A204.1 (cell line): ENCODE results near the gene PSPN.
"Not testable (repeated sequence)": the region's sequence is repeated elsewhere in the genome, so short reads cannot be mapped to it uniquely, and the experiment has no call there.

ENCODE experiments used
- FAIRE-seq: peaks from 2 replicates; lab custom pipeline; 2012; peaks lifted over from hg19 to GRCh38; lab: Jason Lieb, UNC

PSPN gene

DNA sequence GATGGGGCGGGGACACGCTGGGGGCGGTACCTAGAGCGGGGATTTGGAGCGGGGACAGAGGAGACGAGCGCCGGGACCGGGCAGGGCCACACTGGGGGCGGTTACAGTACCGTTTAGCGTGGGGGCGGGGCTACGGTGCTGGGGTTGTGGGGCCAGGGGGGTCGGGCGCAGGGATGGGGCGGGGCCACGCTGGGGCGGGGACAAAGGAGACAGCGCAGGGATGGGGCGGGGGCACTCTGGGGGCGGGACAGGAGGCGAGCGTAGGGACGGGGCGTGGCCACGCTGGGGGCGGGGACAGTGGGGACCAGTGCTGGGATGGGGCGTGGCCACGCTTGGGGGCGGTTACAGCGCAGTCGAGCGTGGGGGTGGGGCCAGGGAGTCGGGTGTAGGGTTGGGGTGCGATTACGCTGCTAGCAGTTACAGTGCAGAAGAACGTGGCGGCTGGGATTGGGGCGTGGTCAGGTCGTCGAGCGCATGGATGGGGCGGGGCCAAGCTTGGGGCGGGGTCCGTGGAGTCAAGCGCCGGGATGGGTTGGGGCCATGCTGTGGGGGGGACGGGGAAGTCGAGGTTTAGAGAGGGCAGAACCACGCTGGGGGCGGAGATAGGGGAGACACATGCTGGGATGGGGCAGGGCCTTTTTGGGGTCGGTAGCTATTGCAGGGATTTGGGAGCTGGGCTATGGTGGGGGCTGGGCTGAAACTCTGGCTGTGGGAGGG, 2.5 kb downstream of the PSPN start:
- FAIRE-seq: peak; percentile 63

DNA sequence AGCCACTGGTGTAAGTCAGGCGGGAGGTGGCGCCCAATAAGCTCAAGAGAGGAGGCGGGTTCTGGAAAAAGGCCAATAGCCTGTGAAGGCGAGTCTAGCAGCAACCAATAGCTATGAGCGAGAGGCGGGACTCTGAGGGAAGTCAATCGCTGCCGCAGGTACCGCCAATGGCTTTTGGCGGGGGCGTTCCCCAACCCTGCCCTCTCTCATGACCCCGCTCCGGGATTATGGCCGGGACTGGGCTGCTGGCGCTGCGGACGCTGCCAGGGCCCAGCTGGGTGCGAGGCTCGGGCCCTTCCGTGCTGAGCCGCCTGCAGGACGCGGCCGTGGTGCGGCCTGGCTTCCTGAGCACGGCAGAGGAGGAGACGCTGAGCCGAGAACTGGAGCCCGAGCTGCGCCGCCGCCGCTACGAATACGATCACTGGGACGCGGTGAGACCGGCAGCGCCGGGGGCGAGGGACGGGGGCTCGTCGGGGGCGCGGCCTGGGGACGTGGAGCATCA, 3.1 kb downstream of the PSPN start, which contains the start of gene ALKBH7:
TSS of gene ALKBH7 (plus strand) at position 201 of the 502 bp plus-strand sequence. CDS start at position 228, 27 bp downstream.
- peak; percentile 99 for FAIRE-seq

DNA sequence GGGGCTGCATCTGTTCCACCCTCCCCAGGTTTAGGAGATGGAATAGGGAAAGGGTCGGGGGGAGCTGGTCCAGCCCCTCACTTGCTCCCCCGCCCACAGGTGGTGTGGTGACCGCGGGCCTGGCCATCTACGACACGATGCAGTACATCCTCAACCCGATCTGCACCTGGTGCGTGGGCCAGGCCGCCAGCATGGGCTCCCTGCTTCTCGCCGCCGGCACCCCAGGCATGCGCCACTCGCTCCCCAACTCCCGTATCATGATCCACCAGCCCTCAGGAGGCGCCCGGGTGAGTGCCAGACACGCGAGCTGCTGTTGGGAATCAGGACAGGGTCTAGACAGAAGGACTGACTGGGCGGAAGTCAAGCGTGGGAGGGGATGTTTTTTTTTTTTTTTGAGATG, 11.4 kb downstream of the PSPN start:
- FAIRE-seq: no peak

GRCh38 chr19:6362351-6362801, 13.4 kb downstream of the PSPN start:
- no peak for FAIRE-seq

GRCh38 chr19:6362027-6362350, 13.7 kb downstream of the PSPN start:
- FAIRE-seq: no peak

DNA sequence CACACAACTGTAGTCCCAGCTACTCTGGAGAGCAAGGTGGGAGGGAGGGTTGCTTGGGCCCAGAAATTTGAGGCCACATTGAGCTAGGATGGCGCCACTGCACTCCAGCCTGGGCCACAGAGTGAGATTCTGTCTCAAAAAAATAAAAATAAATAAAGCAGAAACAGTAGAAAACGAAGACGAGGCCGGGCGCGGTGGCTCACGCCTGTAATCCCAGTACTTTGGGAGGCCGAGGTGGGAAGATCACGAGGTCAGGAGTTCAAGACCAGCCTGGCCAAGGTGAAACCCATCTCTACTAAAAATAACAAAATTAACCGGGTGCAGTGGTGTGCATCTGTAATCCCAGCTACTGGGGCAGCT, 14.9 kb downstream of the PSPN start:
- FAIRE-seq: not testable (repeated sequence)

- FAIRE-seq: not testable (repeated sequence)
Measured at GRCh38 chr19:6360445-6360844, 15.3 kb downstream of the PSPN start.

DNA sequence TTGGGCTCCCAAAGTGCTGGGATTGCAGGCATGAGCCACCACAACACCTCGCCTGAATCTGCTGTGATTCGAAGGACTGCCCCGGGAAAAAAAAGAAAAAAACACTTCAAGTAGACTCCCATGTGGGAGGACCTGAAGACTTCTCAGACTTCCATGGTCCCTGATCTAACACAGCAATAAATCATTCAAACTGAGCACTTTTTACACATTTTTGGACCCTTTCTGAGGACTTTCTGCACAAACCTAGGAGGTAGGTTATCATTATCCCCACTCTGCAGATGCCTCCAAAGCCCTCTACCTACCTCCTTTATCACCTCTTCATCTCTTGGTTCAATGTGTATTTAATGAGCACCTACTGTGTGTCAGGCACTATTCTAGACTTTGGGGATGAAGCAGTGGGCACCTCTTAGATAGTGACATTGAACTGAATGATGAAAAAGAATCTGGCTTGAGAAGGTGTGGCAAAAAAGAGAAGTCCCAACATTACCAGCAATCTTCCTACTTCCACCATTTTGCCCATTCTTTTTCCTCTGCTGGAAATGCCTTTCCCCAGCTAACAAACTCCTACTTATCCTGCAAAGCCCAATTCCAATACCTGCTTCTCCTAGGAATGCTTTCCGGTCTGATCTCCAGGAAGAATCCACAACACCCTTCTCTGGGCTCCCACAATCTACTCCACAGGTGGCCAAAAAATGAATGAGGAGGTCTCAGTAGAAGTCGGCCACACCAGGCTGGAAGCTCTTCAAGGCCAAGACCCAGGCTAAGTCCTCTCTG, 16.0 kb downstream of the PSPN start:
- no peak for FAIRE-seq

DNA sequence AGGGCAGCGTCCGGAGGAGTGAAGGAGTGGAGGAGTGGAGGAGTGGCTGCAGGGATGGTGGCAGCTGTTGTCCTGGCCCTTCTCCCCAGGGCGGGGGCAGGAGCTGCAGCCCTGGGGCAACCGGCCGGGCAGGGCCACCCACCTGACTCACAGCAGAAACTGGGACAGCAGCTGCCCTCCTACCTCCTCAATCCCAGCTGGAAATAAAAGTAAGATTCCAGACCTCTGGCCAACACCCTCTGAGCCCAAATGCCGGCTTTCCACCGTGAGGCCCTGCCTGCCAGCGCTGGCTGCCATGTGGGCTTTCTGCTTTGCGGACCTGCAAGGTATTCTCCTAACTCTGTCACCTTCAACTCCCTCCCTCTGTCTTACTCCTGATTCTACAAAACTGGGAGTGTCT, 17.7 kb downstream of the PSPN start:
- no peak for FAIRE-seq

DNA sequence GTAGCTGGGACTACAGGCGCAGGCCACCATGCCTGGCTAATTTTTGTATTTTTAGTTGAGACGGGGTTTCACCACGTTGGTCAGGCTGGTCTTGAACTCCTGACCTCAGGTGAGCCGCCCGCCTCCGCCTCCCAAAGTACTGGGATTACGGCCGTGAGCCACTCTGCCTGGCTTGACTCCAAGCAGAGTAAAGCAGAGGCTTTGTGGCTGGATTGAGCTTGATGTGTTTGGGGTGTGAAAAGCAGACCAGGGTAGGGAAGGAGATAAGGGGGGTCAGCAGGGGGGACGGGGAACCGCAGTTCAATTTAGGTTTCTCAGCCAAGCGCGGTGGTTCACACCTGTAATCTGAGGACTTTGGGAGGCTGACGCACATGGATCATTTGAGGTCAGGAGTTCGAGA, 18.6 kb downstream of the PSPN start:
- no peak for FAIRE-seq

GRCh38 chr19:6355321-6356040, 20.3 kb downstream of the PSPN start:
- not testable (repeated sequence) for FAIRE-seq

- no peak for FAIRE-seq
Measured at GRCh38 chr19:6354098-6354674, 21.5 kb downstream of the PSPN start.

DNA sequence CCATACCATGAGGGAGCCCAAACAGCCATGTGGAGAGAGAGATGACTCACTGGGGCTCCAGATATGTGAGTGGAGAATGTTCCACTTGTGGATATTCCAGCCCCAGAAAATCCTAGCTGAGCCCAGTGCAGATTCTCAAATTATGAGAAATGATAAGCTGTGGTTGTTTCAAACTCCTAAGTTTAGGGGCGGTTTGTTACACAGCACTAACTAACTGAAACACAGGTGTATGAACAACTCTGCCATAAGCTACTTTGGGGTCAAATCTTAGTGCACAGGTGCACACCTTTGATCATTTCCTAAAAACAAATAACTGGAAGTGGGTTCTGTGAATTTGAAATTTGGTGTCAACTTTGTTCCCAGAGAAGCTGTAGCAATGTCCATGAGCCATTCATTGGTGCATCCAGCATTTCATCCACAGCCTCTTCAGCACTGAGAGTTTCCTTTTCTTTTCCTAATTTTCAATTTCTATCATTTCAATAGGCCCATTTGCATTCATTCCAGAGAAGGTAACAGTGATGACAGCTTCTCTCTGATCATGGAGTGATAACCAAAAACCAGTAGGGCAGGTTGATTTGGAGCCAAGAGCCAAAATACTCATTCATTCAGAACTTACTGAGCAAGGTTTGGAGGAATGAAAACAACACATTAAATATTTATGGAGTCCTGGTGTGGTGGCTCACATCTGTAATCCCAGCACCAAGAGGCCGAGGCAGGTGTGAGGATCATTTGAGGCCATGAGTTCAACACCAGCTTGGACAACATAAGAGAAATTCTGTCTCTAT, 23.2 kb downstream of the PSPN start:
- FAIRE-seq: no peak

DNA sequence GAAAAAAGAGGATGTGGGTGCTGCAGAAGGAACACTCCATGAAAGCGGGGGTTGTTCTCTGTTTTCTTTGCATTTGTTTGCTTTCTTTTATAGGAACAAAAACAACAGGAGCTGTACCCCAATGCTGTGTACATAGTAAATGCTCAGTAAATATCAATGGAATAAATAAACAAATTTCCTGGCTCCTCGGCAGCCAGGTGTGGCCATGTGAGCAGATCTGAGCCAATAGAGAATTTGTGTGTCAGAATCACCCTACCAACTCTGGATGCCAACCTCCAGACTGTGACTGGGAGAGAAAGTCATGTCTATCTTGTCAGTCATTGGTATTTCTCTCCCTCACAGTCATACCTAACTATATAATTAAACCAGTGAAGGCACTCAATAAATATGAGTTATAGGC, 25.0 kb downstream of the PSPN start:
- no peak for FAIRE-seq

DNA sequence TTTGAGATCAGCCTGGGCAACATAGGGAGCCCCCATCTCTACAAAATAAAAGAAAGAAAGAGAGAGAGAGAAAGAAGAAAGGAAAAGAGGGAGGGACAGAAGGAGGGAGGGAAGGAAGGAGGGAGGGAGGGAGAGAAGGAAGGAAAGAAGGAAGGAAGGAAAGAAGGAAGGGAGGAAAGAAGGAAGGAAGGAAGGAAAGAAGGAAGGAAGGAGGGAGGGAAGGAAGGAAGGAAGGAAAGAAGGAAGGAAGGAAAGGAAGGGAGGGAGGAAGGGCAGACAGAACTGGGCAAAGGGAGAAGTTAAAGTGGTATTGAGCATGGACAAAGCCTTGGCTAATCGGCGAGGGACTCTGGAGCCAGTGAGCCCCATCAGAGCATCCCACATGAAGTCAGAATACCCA, 26.5 kb downstream of the PSPN start:
- not testable (repeated sequence) for FAIRE-seq

DNA sequence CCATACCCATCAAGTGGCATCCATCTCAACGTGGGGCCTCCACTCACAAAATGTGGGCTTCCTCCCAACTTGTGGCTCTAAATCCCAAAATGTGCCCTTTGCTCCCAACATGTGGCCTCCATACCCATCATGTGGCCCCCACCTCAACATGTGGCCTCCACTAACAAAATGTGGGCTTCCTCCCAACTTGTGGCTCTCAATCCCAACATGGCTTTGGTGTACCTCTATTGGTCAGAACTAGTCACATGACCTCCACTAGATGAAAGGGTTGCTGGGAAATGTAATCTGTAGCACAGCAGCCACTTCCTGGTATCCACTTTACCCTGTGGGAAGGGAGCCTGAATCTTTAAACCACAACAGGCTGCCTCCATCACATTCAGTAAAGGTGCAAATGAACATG, 32.3 kb downstream of the PSPN start:
- FAIRE-seq: no peak

- FAIRE-seq: no peak
Measured at GRCh38 chr19:6340493-6341201, 35.1 kb downstream of the PSPN start.

DNA sequence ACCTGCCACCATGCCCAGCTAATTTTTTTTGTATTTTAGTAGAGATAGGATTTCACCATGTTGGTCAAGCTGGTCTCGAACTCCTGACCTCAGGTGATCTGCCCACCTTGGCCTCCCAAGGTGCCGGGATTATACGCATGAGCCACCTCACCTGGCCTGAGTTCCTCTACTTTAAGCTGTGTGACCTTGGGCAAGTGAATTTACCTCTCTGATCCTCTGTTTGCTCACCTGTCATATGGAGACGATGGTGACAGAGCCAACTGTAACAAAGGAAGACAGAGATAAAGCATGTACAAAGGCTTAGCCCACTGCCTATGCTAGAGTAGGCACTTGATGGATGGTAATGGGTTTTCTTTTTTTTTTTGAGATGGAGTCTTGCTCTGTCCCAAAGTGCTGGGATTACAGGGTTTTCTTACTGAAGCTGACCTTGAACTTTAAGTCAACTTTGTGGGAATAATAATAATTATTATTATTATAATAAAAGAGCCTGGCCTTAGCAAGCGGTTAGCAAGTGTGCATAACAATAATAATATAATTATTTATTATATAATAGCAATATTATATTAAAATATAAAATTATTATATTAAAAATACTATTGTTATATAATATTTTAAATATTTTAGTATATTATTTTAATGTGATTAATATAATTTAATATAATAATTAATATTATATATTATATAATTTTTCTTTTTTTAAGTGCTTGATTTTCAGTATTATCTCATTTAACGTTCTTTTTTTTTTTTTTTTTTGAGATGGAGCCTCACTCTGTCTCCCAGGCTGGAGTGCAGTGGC, 41.0 kb downstream of the PSPN start:
- peak; percentile 98 for FAIRE-seq

- no peak for FAIRE-seq
Measured at GRCh38 chr19:6333439-6333838, 42.3 kb downstream of the PSPN start, which contains the start of gene ACER1. Gene ACER1, minus strand, starts transcription at chr19:6333612. Its CDS starts 61 bp downstream, at chr19:6333551.

- FAIRE-seq: no peak
Measured at GRCh38 chr19:6326815-6327214, 48.9 kb downstream of the PSPN start.
